MM.1S (cell line): ENCODE results near the gene CADM2.

Source experiments
- EZH2 ChIP-seq: fragments of 300-600 bp; sonication (generic); optimal IDR thresholded peaks from 2 replicates; pipeline ENCODE3; 2017; ENCODE audit warnings: low read depth, mild to moderate bottlenecking, antibody characterized with exemption, low read length, mixed read lengths
- EZH2phosphoT487 ChIP-seq: fragments of 300-600 bp; sonication (generic); IDR thresholded peaks from 2 replicates; pipeline ENCODE4 v1.6.1; 2018; ENCODE audit warnings: antibody characterized with exemption, low read length
- TF ChIP-seq, protein P1 (sequence below): fragments of 300-600 bp; sonication (generic); IDR thresholded peaks from 2 replicates; pipeline ENCODE4 v1.5.1; 2016; ENCODE audit warnings: antibody characterized with exemption, low read length, mixed read lengths

DNA sequence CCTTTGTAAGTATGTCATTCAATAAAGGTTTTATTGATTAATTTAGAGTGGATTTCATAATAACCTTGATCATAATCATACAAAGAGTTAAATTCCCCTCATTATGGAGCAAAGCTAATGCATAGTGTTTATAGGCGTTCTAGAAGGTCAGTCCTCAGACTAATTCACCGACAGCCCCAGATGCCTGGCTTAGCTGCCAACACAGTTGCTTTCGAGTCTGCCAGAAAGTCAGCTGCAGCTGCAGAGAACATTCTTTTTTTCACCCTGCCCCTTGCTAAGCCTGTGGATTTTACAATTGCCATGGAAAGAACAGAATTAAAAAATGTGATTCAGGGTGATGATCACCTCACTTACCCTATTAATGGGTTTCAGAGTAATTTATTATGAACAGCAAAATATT, 21.2 kb downstream of the CADM2 start:
- TF ChIP-seq, protein P1, sequence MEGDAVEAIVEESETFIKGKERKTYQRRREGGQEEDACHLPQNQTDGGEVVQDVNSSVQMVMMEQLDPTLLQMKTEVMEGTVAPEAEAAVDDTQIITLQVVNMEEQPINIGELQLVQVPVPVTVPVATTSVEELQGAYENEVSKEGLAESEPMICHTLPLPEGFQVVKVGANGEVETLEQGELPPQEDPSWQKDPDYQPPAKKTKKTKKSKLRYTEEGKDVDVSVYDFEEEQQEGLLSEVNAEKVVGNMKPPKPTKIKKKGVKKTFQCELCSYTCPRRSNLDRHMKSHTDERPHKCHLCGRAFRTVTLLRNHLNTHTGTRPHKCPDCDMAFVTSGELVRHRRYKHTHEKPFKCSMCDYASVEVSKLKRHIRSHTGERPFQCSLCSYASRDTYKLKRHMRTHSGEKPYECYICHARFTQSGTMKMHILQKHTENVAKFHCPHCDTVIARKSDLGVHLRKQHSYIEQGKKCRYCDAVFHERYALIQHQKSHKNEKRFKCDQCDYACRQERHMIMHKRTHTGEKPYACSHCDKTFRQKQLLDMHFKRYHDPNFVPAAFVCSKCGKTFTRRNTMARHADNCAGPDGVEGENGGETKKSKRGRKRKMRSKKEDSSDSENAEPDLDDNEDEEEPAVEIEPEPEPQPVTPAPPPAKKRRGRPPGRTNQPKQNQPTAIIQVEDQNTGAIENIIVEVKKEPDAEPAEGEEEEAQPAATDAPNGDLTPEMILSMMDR: no peak
- no peak for TF ChIP-seq EZH2
- TF ChIP-seq EZH2phosphoT487: no peak
